K562 (cell line): ENCODE data around the gene TRIM65.

Experiments used
- CBX8 ChIP-seq: fragments of 200-600 bp; sonication (generic); IDR thresholded peaks from 2 replicates; pipeline ENCODE4 v1.6.1; 2012; ENCODE audit warnings: borderline replicate concordance, mixed run types, low read depth, mild to moderate bottlenecking, moderate library complexity, mixed read lengths, low read length, control low read depth, inconsistent platforms; ENCODE audit not compliant: poor library complexity, severe bottlenecking; ENCODE audit errors: extremely low read depth
- CHD1 ChIP-seq: fragments of 200-600 bp; sonication (generic); IDR thresholded peaks from one replicate; pipeline ENCODE4 v1.6.1; 2012; ENCODE audit warnings: mild to moderate bottlenecking, moderate library complexity, low read length, inconsistent platforms
- JUND ChIP-seq, 2 experiments: IDR thresholded peaks; 2 replicates in 1 of 2; 3 replicates in 1 of 2; pipeline ENCODE4 v1.6.1; 2011; ENCODE audit warnings: borderline replicate concordance in 2 of 2, low read depth in 2 of 2, low read length in 2 of 2, improper control_type of control experiment in 1 of 2, missing biosample characterization in 1 of 2, missing genetic modification characterization in 1 of 2, missing genetic modification reagents in 1 of 2
- POLR2G ChIP-seq: fragments of 200-400 bp; formaldehyde crosslinking; IDR thresholded peaks from 2 replicates; pipeline ENCODE4 v1.6.1; 2017; ENCODE audit warnings: low read depth, mild to moderate bottlenecking, antibody characterized with exemption, low read length, moderate library complexity
- TF ChIP-seq, protein P1 (sequence below): sonication (generic); formaldehyde crosslinking; IDR thresholded peaks from 2 replicates; pipeline ENCODE4 v1.9.0; 2022; ENCODE audit warnings: mild to moderate bottlenecking, missing genetic modification reagents

- TF ChIP-seq CHD1: no peak
- TF ChIP-seq CBX8: no peak
- peak; percentile 59 for TF ChIP-seq POLR2G
- TF ChIP-seq JUND (IDR thresholded peaks at IDR 0.05; ENCODE audit: borderline replicate concordance, low read depth, low read length): no peak
- TF ChIP-seq JUND (tag; IDR thresholded peaks at IDR 0.05; ENCODE audit: borderline replicate concordance, low read depth, low read length): no peak
- TF ChIP-seq, protein P1, sequence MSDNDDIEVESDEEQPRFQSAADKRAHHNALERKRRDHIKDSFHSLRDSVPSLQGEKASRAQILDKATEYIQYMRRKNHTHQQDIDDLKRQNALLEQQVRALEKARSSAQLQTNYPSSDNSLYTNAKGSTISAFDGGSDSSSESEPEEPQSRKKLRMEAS (CRISPR knock-in tag): no peak
Observed at GRCh38 chr17:75842411-75842810, 54.3 kb downstream of the TRIM65 start.
